Astrocyte (in vitro differentiated cells and primary cell): ENCODE results near the gene UBE2U.

Experiments
- EZH2 ChIP-seq: IDR thresholded peaks from 2 replicates; pipeline ENCODE4 v1.6.1; 2012; ENCODE audit warnings: mild to moderate bottlenecking, low read length, inconsistent platforms; ENCODE audit not compliant: insufficient read depth
- TF ChIP-seq, protein P1 (sequence below): IDR thresholded peaks from 2 replicates; pipeline ENCODE4 v1.5.1; 2011; ENCODE audit warnings: low read depth, mild to moderate bottlenecking, inconsistent platforms, low read length, moderate library complexity; ENCODE audit not compliant: insufficient read depth

GRCh38 chr1:64231654-64232053 is 28.2 kb downstream of the UBE2U start:
- TF ChIP-seq, protein P1, sequence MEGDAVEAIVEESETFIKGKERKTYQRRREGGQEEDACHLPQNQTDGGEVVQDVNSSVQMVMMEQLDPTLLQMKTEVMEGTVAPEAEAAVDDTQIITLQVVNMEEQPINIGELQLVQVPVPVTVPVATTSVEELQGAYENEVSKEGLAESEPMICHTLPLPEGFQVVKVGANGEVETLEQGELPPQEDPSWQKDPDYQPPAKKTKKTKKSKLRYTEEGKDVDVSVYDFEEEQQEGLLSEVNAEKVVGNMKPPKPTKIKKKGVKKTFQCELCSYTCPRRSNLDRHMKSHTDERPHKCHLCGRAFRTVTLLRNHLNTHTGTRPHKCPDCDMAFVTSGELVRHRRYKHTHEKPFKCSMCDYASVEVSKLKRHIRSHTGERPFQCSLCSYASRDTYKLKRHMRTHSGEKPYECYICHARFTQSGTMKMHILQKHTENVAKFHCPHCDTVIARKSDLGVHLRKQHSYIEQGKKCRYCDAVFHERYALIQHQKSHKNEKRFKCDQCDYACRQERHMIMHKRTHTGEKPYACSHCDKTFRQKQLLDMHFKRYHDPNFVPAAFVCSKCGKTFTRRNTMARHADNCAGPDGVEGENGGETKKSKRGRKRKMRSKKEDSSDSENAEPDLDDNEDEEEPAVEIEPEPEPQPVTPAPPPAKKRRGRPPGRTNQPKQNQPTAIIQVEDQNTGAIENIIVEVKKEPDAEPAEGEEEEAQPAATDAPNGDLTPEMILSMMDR, result no peak
- no peak for TF ChIP-seq EZH2
